Measurements from ENCODE around the gene TMEM107.

DNA sequence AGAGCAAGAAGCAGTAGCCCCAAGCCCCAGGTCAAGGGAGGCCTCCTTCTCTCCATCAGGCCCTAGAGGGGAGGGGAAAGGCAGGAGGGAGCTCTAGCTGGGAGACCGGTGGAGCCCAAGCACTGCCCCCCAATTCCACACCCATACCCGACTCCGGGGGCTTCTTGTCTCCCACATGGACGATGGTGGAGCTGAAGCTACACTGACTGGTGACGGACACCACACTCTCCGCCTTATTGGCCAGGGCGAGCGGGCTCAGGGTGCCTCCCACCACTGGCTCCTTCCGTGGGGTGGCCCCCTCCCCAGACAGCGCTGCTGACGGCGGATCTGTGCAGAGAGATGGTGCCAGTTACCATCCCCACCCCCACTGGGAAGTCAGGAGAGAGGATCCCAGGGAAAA lies 30.4 kb downstream of the TMEM107 start:
- TF ChIP-seq POLR2AphosphoS5 (IDR thresholded peaks at IDR 0.05; ENCODE audit: low read depth, low read length) (no peak), POLR2A (IDR thresholded peaks at IDR 0.05; ENCODE audit: low read depth, low read length) (no peak; the same call in 1 of the 2 replicates), PAX5 (IDR thresholded peaks at IDR 0.05; ENCODE audit: insufficient read depth, low read length, severe bottlenecking) (no peak), TAF1 (IDR thresholded peaks at IDR 0.05; ENCODE audit: low read depth, low read length) (no peak), SPI1 (IDR thresholded peaks at IDR 0.05; ENCODE audit: low read depth, low read length) (no peak)
